Activated CD4-positive, alpha-beta T cell treated with anti-CD3 and anti-CD28 coated beads for 4 hours (primary cell): ENCODE results near the gene HBS1L.
A peak's percentile ranks its signal among the peaks of the same experiment; 100 is the strongest.

Experiments
- DNase-seq, 2 donors: peaks; one replicate each; pipeline ENCODE4 v3.0.0-alpha.2; 2020

HBS1L gene

GRCh38 chr6:134943522-134944111, 111.0 kb downstream of the HBS1L start:
- DNase-seq = no peak

- DNase-seq = peak; percentile 49 to 75
Measured at GRCh38 chr6:134938896-134939295, 115.7 kb downstream of the HBS1L start.

DNA sequence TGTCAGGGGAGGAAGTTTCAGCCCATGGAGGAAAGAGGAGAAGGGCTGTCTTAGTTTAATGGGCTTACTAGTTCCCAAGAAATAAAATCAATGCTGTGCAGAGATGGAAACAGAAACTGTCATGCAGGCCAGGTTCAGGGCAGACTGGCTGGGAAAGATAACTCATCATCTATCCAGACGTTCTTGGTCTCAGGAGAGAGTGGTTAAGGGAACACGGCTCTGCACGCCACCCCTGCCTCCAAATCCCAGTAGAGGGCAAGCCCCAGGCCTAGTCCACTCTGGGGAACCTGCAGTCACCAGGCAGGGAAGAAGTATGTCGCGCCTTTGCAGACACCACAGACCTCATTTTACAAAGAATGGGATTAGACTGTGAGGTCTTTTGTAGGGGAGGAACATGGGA, 117.2 kb downstream of the HBS1L start:
- no peak for DNase-seq

DNA sequence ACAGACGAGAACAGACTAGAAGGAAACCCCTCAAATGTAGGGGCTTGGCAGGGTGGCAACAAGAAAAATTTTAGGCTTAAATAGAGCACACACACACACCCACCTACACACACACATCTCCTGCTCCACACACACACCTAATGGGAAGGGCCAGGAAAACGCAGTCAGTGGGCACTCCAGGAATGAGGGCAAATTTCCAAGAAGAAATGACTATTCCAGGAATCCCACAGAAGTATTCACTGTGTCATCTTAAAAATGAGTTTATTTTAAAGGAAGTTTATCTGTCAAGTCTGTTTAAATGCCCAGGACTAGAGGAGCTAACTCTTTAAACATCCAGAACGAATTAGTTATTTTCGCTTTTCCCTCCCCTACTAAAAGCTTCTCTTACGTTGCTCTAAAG, 117.7 kb downstream of the HBS1L start:
- DNase-seq = no peak

GRCh38 chr6:134936476-134936875, 118.1 kb downstream of the HBS1L start:
- no peak for DNase-seq

DNA sequence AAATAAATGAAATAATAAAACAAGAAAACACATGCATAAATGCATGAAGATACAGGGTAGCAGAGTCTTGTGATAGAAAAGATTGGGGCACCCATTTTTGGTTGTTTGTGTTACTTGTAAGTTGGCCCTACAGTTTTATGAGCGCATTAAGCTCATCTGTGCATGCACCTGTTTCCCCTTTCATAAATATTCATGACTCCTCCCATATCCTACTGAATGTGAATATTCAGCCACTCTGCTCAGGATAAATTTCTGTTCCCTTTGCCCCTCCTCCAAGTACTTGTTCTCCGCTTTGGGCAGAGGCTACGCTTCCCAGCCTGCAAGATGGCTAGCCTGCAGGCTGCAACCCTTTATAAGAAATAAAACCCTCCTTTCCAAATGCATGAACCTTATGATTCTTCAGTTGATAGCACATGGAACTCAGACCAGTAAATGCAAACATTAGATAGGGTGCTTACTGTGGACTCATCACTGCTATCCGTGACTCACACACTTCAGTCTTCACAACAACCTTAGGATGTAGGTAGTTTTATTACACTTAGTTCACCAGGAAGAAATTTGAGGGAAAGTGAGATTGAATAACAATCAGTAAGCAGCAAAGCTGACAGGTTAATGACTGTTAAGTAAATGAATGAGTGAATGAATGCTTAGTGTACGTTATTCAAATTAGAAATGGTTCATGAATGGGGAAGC, 119.7 kb downstream of the HBS1L start:
- no peak for DNase-seq

DNA sequence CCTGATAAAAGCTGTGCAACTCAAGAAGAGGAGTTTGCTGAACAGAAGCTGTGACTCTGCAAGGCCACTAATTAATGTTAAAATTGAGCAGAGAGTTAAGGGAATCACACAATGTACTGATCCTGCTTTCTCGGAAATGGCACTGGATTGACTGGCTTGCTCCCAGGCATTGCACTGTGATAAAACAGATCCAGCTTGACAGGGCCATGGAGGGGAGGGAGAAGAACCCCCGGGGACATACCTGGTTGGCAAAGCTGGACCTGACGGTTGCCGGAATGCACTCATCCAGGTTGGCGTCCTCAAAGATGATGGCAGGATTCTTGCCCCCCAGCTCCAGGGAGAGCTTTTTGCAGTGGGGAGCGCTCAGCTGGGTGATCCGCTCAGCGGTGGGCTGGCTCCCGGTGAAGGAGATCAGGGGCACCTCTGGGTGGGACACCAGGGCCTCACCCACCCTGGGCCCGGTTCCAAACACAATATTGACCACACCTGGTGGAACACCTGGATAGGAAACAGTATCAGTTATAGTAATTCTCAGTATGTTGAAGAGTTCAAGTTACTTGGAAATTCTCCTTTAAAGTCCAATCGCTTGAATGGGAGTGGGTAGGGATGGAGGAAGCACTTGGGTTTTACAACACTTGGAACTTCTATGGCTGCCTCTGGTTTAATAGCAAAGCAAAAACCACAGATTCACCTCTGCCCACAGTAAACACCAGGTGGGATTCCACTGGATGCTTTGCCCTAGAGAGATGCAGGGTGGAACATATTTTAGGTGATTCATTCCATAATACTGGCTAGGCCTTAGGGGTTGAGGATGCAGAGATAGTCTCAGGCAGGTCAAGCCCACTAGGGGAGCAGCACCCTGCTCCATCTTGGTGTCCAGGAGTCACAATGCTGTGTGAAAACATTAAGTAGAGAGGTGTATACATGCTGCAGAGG, 121.8 kb downstream of the HBS1L start:
- DNase-seq = no peak

DNA sequence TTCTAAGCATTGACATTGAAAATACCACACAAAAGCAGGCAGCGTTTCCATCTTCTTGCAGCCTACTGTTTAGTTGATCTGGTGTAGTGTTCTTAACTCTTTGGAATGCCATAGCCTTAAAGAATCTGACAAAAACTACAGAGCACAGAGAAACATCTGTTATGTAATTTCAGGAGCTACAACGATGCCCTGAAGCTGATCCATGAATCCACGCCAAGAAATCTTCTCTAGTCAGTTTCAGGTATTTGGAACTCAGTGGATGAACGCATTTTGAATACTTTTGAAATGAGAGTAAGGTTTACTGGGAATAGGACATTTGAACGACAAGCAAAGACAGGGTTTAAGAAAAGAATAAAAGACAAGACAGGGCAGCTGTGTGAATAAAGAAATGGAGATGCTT, 122.5 kb downstream of the HBS1L start:
- no peak for DNase-seq

DNA sequence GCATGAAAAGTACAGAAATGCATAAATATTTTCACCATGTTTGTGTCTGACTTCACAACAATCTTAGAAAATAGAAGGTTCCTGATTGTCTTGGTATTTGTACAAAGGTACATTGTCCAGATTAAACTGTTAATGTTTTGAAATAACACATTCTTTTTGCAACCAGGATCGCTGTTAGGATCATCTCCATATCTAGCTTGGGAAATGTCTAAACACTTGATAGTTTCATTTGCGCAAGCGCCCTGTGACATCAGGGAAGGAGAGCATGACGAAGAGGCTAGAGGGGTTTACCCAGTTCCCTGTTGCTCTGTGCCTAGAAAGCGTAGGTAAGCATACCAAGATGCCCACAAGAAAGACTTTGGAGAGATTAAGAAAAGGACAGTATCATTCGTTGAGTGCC, 124.2 kb downstream of the HBS1L start:
- no peak for DNase-seq

- no peak for DNase-seq
Measured at GRCh38 chr6:134928151-134928900, 126.3 kb downstream of the HBS1L start.

DNA sequence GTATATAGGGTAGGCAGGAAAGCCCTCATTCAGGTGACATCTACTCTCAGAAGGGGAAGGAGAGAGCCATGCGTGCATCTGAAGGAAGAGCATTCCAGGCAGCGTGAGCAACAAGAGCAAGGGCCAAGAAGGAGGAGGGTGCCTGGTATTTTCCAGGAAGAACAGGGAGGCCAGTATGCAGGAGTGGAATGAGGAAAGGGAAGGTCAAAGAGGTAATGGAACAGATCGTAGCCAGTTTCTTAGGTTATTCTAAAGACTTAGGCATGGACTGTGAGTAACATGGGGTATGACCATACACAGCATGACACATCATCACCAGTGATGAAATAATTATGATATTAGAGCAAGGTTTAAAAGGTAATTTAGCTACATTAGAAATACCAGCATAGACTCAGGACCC, 128.8 kb downstream of the HBS1L start:
- no peak for DNase-seq

DNA sequence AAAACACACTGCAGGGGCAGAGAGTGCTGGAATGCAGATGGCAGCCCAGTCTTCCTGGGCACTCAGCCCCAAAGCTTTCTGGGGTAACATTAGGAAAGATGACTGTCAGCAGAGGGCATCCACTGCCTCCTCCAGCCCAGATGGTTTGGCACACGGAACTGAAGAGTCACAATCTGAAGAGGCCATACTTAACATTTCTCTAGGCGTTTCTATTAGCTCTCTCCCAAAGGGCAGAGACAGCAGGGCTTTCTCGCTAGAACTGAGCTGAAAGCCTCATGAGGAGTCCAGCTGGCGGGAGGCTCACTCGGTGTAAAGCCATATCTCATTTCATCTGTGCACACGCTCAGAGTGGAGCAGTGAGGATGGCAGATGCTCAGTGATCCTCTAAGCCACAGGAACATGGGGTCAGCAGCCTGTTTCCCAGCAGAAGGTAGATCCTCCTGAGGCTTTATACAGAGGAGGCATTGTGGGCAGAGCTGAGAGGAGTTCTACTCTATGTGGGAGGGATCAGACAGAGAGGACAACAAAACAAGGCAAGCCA, 132.8 kb downstream of the HBS1L start:
- no peak for DNase-seq

DNA sequence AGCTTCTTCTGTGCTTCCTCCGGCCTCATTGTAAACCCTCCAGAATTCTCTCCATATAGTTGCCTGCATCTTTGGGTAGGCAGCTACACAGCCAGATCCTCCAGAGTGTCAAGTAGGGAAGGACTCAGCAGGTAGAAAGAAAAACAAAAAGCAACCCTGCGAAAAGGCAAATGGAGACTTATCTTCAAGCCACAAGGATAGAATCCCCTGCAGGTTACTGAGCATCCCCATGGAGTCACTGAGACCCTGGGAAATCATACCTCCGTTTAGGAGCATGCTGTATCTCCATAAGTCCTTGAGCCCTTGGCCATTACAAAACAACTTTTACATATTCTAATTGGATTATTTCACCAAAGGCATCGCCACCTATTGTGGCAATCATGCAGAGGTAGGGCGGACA, 133.3 kb downstream of the HBS1L start:
- no peak for DNase-seq

DNA sequence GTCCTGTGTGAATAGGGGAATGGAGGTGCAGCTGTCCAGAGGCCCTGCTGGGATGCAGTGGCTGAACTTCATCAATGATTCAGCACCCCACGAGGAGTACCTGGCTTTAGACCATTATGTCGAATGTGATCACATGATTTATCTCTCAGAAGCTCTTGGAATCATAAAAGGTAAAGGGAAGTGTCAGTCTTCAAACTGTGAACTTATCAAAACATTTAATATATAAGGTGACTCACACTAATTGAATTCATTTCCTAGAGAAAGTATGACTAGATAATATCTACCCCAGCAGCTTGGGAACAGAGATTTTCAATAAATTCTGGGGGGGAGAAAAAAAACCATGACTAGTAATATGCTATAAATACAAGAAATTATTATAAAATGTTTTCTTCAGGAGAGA, 134.2 kb downstream of the HBS1L start:
- no peak for DNase-seq

GRCh38 chr6:134918418-134918961, 136.1 kb downstream of the HBS1L start:
- no peak for DNase-seq

- DNase-seq = no peak
Measured at GRCh38 chr6:134911547-134911946, 143.1 kb downstream of the HBS1L start.

DNA sequence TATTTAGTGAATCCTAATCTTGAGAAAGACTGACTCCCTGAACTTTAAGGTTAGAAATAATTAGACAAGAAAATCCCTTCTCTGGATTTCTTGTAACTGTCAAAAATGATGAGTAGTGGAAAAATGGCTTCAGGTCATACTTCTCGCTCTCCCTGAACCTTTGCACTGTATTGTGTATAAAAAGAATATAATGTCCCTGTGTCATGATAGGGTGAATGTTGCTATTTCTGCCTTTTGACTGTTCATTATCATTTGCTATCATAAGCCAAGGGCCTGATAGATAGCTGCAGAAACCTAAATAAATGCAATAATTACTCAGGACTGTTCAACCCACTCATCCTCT, 144.1 kb downstream of the HBS1L start:
- DNase-seq = no peak
